COR-L47 (cell line): ENCODE results near the gene RAPGEF4.
"Not testable (repeated sequence)": the region's sequence is repeated elsewhere in the genome, so short reads cannot be mapped to it uniquely, and the experiment has no call there.

Experiments
- DNase-seq: peaks from one replicate; lab custom pipeline; 2025; lab: John Stamatoyannopoulos, UW

The RAPGEF4 gene

GRCh38 chr2:172774302-172774701, 38.7 kb downstream of the RAPGEF4 start:
- no peak for DNase-seq

GRCh38 chr2:172775319-172775718, 39.7 kb downstream of the RAPGEF4 start:
- DNase-seq: no peak

DNA sequence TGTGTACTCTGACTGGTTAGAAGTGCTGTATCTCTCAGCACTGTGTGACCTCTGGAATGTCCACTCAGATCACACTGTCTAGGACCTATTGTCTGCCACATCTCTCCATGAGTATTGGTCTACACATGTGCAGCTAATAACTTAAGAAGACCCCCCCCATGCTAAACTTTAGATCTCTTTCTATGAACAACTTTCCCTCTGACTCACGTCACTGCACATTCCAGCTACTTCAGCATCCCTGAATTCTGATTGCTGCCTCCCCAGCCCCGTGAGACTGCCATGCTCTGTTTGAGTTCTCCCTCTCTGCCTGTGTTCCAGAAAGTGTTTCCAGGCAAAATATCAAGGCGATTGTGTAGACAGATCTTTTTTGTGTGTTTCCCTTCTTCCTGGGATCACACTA, 41.8 kb downstream of the RAPGEF4 start:
- DNase-seq: no peak

- no peak for DNase-seq
Observed at GRCh38 chr2:172782506-172783164, 47.0 kb downstream of the RAPGEF4 start.

- DNase-seq: no peak
Observed at GRCh38 chr2:172783165-172783898, 47.7 kb downstream of the RAPGEF4 start.

- no peak for DNase-seq
Observed at GRCh38 chr2:172788871-172789270, 53.2 kb downstream of the RAPGEF4 start.

- no peak for DNase-seq
Observed at GRCh38 chr2:172790404-172790803, 54.8 kb downstream of the RAPGEF4 start.

DNA sequence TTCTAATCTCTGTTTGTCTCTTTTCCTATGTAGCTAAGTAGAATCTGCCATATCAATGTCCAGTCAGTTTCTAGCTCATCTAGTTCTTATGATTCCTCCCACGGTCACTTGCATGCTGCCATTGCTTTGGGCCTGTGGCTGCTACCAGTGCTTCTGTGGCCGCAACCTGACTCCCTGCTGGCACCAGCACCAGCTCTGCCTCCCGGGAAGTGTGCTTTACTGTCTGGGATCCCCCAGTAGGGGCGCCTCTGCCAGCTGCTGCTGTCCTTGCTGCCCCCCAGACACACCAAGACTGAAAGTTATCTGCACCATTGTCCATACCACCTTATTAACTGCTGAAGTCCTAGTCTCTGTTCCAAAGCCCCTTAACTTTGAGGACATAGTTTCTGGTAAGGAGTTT, 56.3 kb downstream of the RAPGEF4 start:
- no peak for DNase-seq

- DNase-seq: no peak
Observed at GRCh38 chr2:172792711-172793110, 57.1 kb downstream of the RAPGEF4 start.

GRCh38 chr2:172803308-172803707, 67.7 kb downstream of the RAPGEF4 start:
- not testable (repeated sequence) for DNase-seq

DNA sequence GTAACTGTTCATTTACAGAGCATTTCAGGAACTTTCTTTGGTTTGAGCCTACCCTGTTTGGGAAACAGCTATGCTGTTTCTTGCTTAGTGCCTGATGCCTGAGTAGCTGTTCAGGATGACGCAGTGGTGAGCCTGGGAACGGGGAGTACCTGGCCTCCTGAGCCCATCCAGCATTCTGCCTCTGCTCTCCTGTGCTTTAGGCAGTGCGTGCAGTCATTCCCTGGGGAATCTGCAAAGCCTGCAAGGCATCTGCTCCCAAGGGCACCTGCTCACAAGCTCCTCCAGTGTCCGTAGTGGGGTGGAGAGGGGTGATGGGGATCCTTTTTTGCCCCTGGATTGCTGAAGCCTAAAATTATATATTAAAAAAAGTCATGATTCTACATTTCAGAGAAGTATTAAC, 68.8 kb downstream of the RAPGEF4 start:
- no peak for DNase-seq

GRCh38 chr2:172806493-172806892, 70.8 kb downstream of the RAPGEF4 start:
- peak; percentile 38 for DNase-seq

DNA sequence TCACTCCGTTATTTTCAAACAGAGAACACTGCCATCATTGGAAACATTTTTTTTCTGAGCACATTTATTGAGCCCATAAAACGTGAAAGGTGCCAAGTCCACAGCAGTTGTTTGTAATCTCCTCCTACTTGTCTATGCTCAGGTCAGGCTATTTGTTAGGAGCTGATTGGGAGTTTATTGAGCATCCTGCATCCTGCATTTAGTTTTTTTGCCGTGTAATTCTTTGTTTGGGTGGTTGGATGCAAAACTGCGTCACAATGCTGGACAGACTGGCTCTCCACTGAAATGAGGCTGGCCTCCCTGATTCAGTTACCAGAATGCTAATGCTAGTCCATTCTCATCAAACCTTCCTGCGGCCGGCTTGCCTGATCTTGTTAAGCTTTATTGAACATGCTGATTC, 71.4 kb downstream of the RAPGEF4 start:
- no peak for DNase-seq

DNA sequence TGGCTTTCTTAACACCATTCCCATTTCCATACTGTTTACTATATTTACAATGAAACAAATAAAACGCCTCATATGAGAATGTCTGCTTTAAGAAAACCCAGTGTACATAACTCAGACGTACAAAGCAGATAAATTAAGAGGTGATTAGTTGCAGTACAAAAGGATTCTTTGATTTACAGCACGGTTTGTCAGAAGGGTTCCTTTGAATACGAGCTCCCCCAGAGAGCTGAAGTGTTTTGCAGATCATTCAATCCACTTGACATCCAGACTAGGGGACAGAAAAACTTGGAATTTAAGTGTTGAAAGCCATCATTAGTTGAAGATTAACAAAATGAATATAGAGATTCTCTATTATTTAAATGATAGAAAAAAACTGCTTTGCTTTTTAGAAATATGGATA, 72.5 kb downstream of the RAPGEF4 start:
- DNase-seq: no peak

GRCh38 chr2:172811027-172811426, 75.4 kb downstream of the RAPGEF4 start:
- DNase-seq: no peak

DNA sequence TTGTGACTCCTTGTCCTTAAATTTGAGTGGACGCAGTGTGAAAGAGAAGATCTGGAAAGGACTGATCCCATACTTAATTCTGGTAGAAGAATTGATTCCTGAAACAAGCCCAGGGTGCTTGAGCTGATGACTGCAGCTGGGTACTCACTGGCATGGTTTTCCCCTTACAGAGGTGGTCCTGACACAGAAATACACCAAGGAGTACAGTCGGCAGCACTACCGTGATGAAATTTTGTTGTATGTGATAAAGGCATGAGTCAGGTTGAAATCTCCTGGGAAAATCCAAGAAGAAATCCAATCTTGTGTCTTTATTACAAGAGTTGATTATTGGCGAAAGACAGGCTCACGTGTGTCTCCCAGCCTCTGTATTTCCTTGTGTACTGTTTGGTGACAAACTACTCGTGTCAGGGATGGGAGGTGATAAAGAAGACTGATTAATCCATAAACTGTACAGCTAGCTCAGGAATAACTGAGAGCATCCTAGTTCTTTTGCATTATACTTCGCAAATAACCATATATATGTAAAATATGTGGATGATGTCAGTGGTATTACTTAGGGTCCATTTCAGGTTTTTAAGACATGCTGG, 76.6 kb downstream of the RAPGEF4 start:
- DNase-seq: no peak

- DNase-seq: peak; percentile 20
Observed at GRCh38 chr2:172813314-172813888, 77.8 kb downstream of the RAPGEF4 start.

GRCh38 chr2:172817411-172817810, 81.8 kb downstream of the RAPGEF4 start:
- DNase-seq: no peak

GRCh38 chr2:172819943-172820342, 84.3 kb downstream of the RAPGEF4 start:
- no peak for DNase-seq

DNA sequence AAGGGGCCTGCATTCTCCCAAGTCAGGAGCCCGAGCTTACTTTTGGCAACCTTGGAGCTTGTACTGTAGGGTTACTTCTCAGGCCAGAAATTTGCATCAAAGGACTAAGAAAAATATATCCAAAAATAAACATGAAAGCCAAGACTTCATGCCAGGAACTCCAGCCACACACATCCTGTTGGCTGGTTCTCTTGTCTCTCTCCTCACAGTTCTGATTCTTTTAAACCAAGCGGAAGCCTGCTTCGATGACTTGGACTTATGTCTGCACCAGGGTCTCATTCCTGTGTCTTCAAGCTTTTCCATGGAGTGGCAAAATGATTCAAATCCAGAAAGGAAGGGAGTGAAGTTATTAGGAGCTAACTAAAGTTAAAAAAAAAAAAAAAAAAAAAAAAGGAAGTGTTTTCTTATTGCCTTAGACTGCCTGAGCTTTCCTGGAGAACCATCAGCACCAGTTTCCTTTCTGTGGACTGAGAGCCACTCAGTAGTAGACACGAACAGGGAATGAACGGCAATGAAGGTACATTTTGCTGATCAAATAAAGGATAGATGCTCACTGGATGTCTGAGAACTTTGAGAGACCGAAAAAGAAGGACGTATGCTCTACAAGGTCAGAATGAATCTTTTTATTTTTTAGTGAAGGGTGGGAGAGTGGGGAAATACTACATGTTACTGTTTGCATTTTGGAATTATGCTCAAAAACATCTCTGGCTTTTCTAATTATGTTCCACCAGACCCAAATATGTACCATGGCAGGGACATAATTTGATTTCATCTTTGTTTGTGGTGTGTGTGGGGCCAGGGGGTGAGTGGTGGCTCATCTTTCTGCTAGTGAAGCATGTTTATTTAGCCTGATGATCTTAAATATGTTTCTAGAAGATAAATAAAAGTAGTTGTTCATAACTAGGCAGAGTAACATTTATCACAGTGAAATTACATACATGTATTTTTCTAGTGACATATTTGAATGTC, 86.0 kb downstream of the RAPGEF4 start:
- DNase-seq: no peak

GRCh38 chr2:172822585-172822984, 86.9 kb downstream of the RAPGEF4 start:
- DNase-seq: no peak
